ENCODE measurements around the gene MYH4.

The MYH4 gene

DNA sequence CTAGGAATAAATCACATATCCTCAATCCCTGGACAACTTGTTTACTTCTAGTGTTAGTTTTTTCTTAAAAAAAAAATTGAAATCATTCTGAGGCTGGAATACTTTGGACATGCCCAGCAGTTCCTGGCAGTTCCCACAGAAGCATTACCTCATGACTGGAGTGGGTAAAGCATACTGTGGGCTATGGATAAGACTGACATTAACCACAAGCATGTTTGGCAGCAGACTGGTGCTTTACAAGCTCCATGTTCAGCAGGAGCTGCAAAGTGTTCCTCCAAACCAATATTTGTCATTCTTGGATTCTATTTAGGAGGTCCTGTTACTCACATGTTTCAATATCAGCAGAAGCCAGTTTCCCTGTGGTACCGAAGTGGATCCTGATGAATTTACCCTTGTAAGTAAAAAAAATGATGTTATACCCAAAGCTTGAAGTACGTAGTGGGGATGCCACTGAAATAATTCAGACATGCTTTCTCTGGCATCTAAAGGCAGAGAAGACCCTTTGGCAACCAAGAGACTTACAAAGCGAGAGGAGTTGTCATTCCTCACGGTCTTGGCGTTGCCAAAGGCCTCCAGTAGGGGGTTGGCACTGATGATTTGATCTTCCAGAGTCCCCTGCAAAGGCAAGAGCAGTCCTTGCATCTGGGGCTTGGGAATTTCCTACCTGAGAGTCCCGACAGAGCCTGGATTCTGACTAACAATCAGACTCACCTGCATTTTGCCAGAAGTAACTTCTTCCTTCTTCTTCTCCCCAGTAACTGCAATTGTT, 44.1 kb upstream of the MYH4 start:
- no peak overlapping the region for H3K9ac ChIP-seq (ENCODE audit: low read length)
- TF ChIP-seq, protein P1, sequence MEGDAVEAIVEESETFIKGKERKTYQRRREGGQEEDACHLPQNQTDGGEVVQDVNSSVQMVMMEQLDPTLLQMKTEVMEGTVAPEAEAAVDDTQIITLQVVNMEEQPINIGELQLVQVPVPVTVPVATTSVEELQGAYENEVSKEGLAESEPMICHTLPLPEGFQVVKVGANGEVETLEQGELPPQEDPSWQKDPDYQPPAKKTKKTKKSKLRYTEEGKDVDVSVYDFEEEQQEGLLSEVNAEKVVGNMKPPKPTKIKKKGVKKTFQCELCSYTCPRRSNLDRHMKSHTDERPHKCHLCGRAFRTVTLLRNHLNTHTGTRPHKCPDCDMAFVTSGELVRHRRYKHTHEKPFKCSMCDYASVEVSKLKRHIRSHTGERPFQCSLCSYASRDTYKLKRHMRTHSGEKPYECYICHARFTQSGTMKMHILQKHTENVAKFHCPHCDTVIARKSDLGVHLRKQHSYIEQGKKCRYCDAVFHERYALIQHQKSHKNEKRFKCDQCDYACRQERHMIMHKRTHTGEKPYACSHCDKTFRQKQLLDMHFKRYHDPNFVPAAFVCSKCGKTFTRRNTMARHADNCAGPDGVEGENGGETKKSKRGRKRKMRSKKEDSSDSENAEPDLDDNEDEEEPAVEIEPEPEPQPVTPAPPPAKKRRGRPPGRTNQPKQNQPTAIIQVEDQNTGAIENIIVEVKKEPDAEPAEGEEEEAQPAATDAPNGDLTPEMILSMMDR (IDR thresholded peaks at IDR 0.05; ENCODE audit: low read depth, low read length): no peak
- no peak overlapping the region for H3K4me3 ChIP-seq (ENCODE audit: low read length)
- H2AFZ ChIP-seq (ENCODE audit: low read depth, low read length): no peak overlapping the region
- no peaks in the 10 kb centered on the region for H3K9me3 ChIP-seq (ENCODE audit: insufficient read depth, low read length)
- no peaks in the 10 kb centered on the region for H3K27me3 ChIP-seq (ENCODE audit: low read depth, low read length)
- H3K79me2 ChIP-seq (ENCODE audit: low read length): no peaks in the 10 kb centered on the region
- H3K4me1 ChIP-seq (ENCODE audit: low read length): no peaks in the 10 kb centered on the region
- H3K36me3 ChIP-seq (replicated peaks; ENCODE audit: low read depth, low read length): no peaks in the 10 kb centered on the region
- H3K4me2 ChIP-seq (ENCODE audit: low read length): no peak overlapping the region
- no peak overlapping the region for H3K27ac ChIP-seq (ENCODE audit: low read length)
- no peaks in the 10 kb centered on the region for H4K20me1 ChIP-seq (ENCODE audit: insufficient read depth, low read length)

DNA sequence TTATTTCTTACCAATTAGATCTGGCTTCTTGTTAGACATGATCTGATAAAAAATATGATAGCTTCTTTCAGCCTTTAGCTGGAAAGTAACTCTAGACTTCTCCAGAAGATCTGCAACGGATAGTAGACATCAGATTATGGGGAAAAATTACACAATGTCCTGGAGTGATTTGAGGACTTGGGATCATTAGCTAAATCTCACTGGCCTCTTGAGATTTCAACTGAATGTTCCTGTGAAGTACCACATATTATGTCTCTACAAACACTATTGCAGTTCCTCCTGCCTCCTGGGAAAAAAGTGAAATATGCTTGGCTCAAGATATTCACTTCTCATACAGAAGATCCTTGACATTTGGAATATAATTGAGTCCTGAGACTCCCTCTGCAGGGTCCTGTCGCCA, 43.5 kb upstream of the MYH4 start:
- Histone ChIP-seq H2AFZ (ENCODE audit: low read depth, low read length) (no peak overlapping the region), H4K20me1 (ENCODE audit: insufficient read depth, low read length) (no peaks in the 10 kb centered on the region), H3K36me3 (replicated peaks; ENCODE audit: low read depth, low read length) (no peaks in the 10 kb centered on the region), H3K4me1 (ENCODE audit: low read length) (no peaks in the 10 kb centered on the region), H3K4me2 (ENCODE audit: low read length) (no peak overlapping the region), H3K4me3 (ENCODE audit: low read length) (no peak overlapping the region), H3K79me2 (ENCODE audit: low read length) (no peaks in the 10 kb centered on the region), H3K9me3 (ENCODE audit: insufficient read depth, low read length) (no peaks in the 10 kb centered on the region), H3K27ac (ENCODE audit: low read length) (no peak overlapping the region), H3K9ac (ENCODE audit: low read length) (no peak overlapping the region), H3K27me3 (ENCODE audit: low read depth, low read length) (no peaks in the 10 kb centered on the region)
- TF ChIP-seq EZH2phosphoT487 (IDR thresholded peaks at IDR 0.05; ENCODE audit: low read depth): no peak
- TF ChIP-seq, protein P1 (IDR thresholded peaks at IDR 0.05; ENCODE audit: low read depth, low read length): no peak

DNA sequence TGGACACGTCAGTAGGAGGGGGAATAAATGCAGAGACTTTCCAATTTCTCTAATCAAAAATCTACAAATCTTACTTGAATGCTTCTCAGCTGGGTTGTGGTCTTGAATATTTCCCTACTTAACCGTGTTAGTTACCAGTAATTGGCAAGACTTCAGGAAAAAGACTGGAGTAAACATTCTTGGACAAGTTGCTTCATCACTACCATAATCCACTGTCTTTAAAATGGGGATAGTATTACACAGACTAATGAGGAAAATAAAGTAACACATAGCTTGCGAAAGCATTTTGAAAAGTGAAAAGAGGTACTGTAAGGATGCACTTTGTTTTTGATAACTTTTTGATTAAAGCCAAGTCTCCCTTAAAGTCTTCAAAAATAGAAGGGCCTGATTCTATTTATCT, 30.6 kb upstream of the MYH4 start:
- H3K36me3 ChIP-seq (replicated peaks; ENCODE audit: low read depth, low read length): no peaks in the 10 kb centered on the region
- TF ChIP-seq, protein P1 (IDR thresholded peaks at IDR 0.05; ENCODE audit: low read depth, low read length): no peak
- TF ChIP-seq EZH2phosphoT487 (IDR thresholded peaks at IDR 0.05; ENCODE audit: low read depth): no peak
- H3K9me3 ChIP-seq (ENCODE audit: insufficient read depth, low read length): no peaks in the 10 kb centered on the region
- H2AFZ ChIP-seq (ENCODE audit: low read depth, low read length): no peak overlapping the region
- no peak overlapping the region for H3K4me3 ChIP-seq (ENCODE audit: low read length)
- H3K27me3 ChIP-seq (ENCODE audit: low read depth, low read length): no peaks in the 10 kb centered on the region
- no peak overlapping the region for H3K9ac ChIP-seq (ENCODE audit: low read length)
- H4K20me1 ChIP-seq (ENCODE audit: insufficient read depth, low read length): no peaks in the 10 kb centered on the region
- no peak overlapping the region for H3K4me2 ChIP-seq (ENCODE audit: low read length)
- no peak overlapping the region for H3K27ac ChIP-seq (ENCODE audit: low read length)
- H3K4me1 ChIP-seq (ENCODE audit: low read length): no peaks in the 10 kb centered on the region
- H3K79me2 ChIP-seq (ENCODE audit: low read length): no peaks in the 10 kb centered on the region

DNA sequence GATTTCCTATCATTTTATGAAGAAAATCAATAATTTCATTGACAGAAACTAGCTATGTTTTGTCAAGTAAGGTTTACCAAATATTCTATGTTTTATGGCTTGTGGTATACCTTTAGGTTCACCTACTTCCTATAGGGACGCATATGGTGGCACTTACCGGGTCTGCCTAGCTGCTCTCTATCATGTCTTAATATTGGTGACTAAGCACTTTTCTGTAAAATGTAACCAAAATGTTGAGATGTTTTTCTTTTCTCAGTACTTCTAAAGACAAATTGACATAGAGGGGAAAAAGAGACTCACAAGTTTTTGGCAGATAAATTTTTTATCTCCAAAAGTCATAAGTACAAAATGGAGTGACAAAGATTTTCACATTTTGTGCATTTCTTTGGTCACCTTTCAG, 22.6 kb upstream of the MYH4 start:
- TF ChIP-seq, protein P1 (IDR thresholded peaks at IDR 0.05; ENCODE audit: low read depth, low read length): no peak

More for the DNA sequence above, 22.6 kb upstream of the MYH4 start:
- no peaks in the 10 kb centered on the region for H4K20me1 ChIP-seq (ENCODE audit: insufficient read depth, low read length)
- H3K4me1 ChIP-seq (ENCODE audit: low read length): no peaks in the 10 kb centered on the region
- no peak overlapping the region for H3K4me2 ChIP-seq (ENCODE audit: low read length)
- no peak overlapping the region for H2AFZ ChIP-seq (ENCODE audit: low read depth, low read length)
- H3K27ac ChIP-seq (ENCODE audit: low read length): no peak overlapping the region
- no peaks in the 10 kb centered on the region for H3K79me2 ChIP-seq (ENCODE audit: low read length)
- no peaks in the 10 kb centered on the region for H3K9me3 ChIP-seq (ENCODE audit: insufficient read depth, low read length)
- no peaks in the 10 kb centered on the region for H3K36me3 ChIP-seq (replicated peaks; ENCODE audit: low read depth, low read length)
- H3K9ac ChIP-seq (ENCODE audit: low read length): no peak overlapping the region
- H3K27me3 ChIP-seq (ENCODE audit: low read depth, low read length): no peaks in the 10 kb centered on the region
- H3K4me3 ChIP-seq (ENCODE audit: low read length): no peak overlapping the region
